K562 (cell line): ENCODE results near the gene RSPH10B. TPM values are rescaled to one million over a fixed set of nuclear protein-coding genes. Genes with fewer than 3 reads are reported as not detected.

Source experiments
- ATAC-seq: fragments of 200-7000 bp; cut with Tn5 transposase; 3 replicates; pipeline ENCODE4 v1.9.1; 2020; ENCODE audit warnings: moderate library complexity
- BruUV-seq: library from RNA; stranded (reverse); fragments of 400-500 nt; replicated peaks from 2 replicates; lab custom pipeline; 2021; lab: Mats Ljungman, UMichigan
- CTCF ChIA-PET: fragments of 300-600 bp; formaldehyde crosslinking; extraction: SDS; loops from one replicate; lab custom pipeline; 2021; ENCODE audit warnings: low intra/inter-chr PET ratio; lab: Yijun Ruan, JAX
- POLR2A ChIA-PET: fragments of 300-600, 350-650 bp; sonication (Branson Sonifier 250); formaldehyde crosslinking; extraction: SDS; loops from one replicate; lab custom pipeline; 2021; ENCODE audit warnings: antibody characterized with exemption, inconsistent platforms; lab: Yijun Ruan, JAX
- DNase-seq, 4 experiments: peaks; one replicate each; pipeline versions ENCODE4 v3.0.0 to v3.0.0-alpha.2; 2011 to 2018; ENCODE audit warnings: low spot score in 3 of 4, mixed read lengths in 3 of 4; ENCODE audit errors: extremely low read depth in 1 of 4
- FAIRE-seq: peaks from 2 replicates; lab custom pipeline; 2011; peaks lifted over from hg19 to GRCh38; lab: Jason Lieb, UNC
- H2AFZ ChIP-seq: 2 replicates; pipeline ENCODE4 v1.6.0; 2011; ENCODE audit warnings: low read depth, low read length, control low read depth, inconsistent platforms
- H3K27ac ChIP-seq: fragments of 200-600 bp; 3 replicates; pipeline ENCODE4 v1.8.0; 2011; ENCODE audit warnings: low read depth, mild to moderate bottlenecking, control low read depth, inconsistent platforms, low read length, moderate library complexity, mixed read lengths; ENCODE audit errors: extremely low read depth
- H3K27me3 ChIP-seq, 2 experiments: fragments of 300-600 bp in 1 of 2; 2 replicates in 1 of 2; 3 replicates in 1 of 2; pipeline versions ENCODE4 v1.6.0 to v1.8.0; 2011; ENCODE audit warnings: inconsistent platforms in 2 of 2, low read length in 2 of 2, mild to moderate bottlenecking in 1 of 2, mixed read lengths in 1 of 2, moderate library complexity in 1 of 2; ENCODE audit not compliant: control insufficient read depth in 2 of 2, insufficient read depth in 2 of 2
- H3K36me3 ChIP-seq: fragments of 300-600 bp; 3 replicates; pipeline ENCODE4 v1.8.0; 2011; ENCODE audit warnings: mild to moderate bottlenecking, low read length, inconsistent platforms; ENCODE audit not compliant: control insufficient read depth, insufficient read depth
- H3K4me1 ChIP-seq, 2 experiments: fragments of 200-600 bp in 1 of 2; replicated peaks in 1 of 2; 2 replicates in 1 of 2; 3 replicates in 1 of 2; pipeline versions ENCODE4 v1.5.1 to v1.8.0; 2011; ENCODE audit warnings: inconsistent platforms in 2 of 2, low read length in 2 of 2, mild to moderate bottlenecking in 1 of 2, mixed read lengths in 1 of 2, moderate library complexity in 1 of 2; ENCODE audit not compliant: control insufficient read depth in 2 of 2, insufficient read depth in 2 of 2
- H3K4me2 ChIP-seq: 2 replicates; pipeline ENCODE4 v1.6.1; 2011; ENCODE audit warnings: low read length, control low read depth, inconsistent platforms, mixed read lengths; ENCODE audit not compliant: insufficient read depth
- H3K4me3 ChIP-seq: fragments of 200-600 bp; sonication (generic), shearing (Covaris generic); 2 replicates; pipeline ENCODE4 v1.5.1; 2016; ENCODE audit warnings: control low read depth, inconsistent platforms
- H3K79me2 ChIP-seq: fragments of 200-600 bp; 3 replicates; pipeline ENCODE4 v1.8.0; 2011; ENCODE audit warnings: low read length, inconsistent platforms; ENCODE audit not compliant: control insufficient read depth, insufficient read depth
- H3K9ac ChIP-seq, 2 experiments: 2 replicates each; pipeline versions ENCODE4 v1.6.0 to v1.6.1; 2011; ENCODE audit warnings: low read depth in 2 of 2, low read length in 2 of 2, control low read depth in 1 of 2, inconsistent platforms in 1 of 2, mild to moderate bottlenecking in 1 of 2, mixed read lengths in 1 of 2; ENCODE audit not compliant: insufficient read depth in 1 of 2
- H3K9me1 ChIP-seq: one replicate; pipeline ENCODE4 v1.6.0; 2011; ENCODE audit warnings: inconsistent platforms, mild to moderate bottlenecking, low read length, moderate library complexity; ENCODE audit not compliant: control insufficient read depth, insufficient read depth
- H3K9me3 ChIP-seq: replicated peaks from 2 replicates; pipeline ENCODE4 v1.5.1; 2011; ENCODE audit warnings: low read depth, low read length, inconsistent platforms; ENCODE audit not compliant: control insufficient read depth, insufficient read depth
- H4K20me1 ChIP-seq: replicated peaks from 2 replicates; pipeline ENCODE4 v1.6.1; 2011; ENCODE audit warnings: low read length, inconsistent platforms, mixed read lengths; ENCODE audit not compliant: control insufficient read depth, insufficient read depth
- HDAC1 ChIP-seq, 2 experiments: fragments of 450-650 bp; IDR thresholded peaks; 2 replicates each; pipeline ENCODE4 v1.6.1; 2016 to 2017; ENCODE audit warnings: inconsistent platforms in 1 of 2, mild to moderate bottlenecking in 1 of 2, moderate library complexity in 1 of 2
- MECOM ChIP-seq: fragments of 250-450 bp; sonication (Bioruptor Pico); IDR thresholded peaks from 2 replicates; pipeline ENCODE4 v1.8.0; 2022; ENCODE audit warnings: inconsistent platforms
- MXD1 ChIP-seq: fragments of 250-450 bp; sonication (Bioruptor Pico); IDR thresholded peaks from 2 replicates; pipeline ENCODE4 v1.8.0; 2021; ENCODE audit warnings: borderline replicate concordance, mild to moderate bottlenecking, moderate library complexity; ENCODE audit not compliant: poor library complexity, severe bottlenecking
- NBN ChIP-seq: fragments of 450-650 bp; IDR thresholded peaks from 2 replicates; pipeline ENCODE4 v1.6.1; 2016; ENCODE audit warnings: low read depth, mild to moderate bottlenecking
- PKNOX1 ChIP-seq: fragments of 450-650 bp; IDR thresholded peaks from 2 replicates; pipeline ENCODE4 v1.6.1; 2016
- SMARCA5 ChIP-seq: fragments of 450-650 bp; IDR thresholded peaks from 2 replicates; pipeline ENCODE4 v1.6.1; 2016
- TEAD2 ChIP-seq: fragments of 450-650 bp; IDR thresholded peaks from 2 replicates; pipeline ENCODE4 v1.6.1; 2016; ENCODE audit warnings: missing genetic modification characterization, control low read depth, missing compliant biosample characterization
- WGBS: fragments of 100-300 bp; shearing (Covaris generic); methylation state at CpG from one replicate; pipeline ENCODE4 v1.1.6; 2016; ENCODE audit warnings: low coverage, mixed read lengths; ENCODE audit not compliant: insufficient coverage; ENCODE audit errors: missing lambda C conversion rate; 5-methylcytosine and 5-hydroxymethylcytosine counted together
- in situ Hi-C: fragments of 300-500 bp; cut with MboI; formaldehyde crosslinking; loops from 4 replicates; pipeline ENCODE4 v1.15.0; 2018; ENCODE audit warnings: inconsistent platforms, mixed read lengths
- intact Hi-C: fragments of 100-400 bp; cut with micrococcal nuclease; formaldehyde crosslinking; loops from 2 replicates; pipeline ENCODE4 v1.14.2; 2022
- polyA plus RNA-seq, 8 experiments: library from polyadenylated mRNA; depleted of rRNA in 4 of 8; stranded (reverse) in 5 of 8; unstranded in 3 of 8; fragments of >200 nt; fragmentation: Nextera tagmentation in 2 of 8; fragmentation: Illumina TruSeq in 1 of 8; extraction: Ambion mirVana in 2 of 8; extraction: Trizol in 1 of 8; gene quantifications; 2 replicates each; pipeline versions ENCODE4 v1.2.1 to v1.2.3, GENCODE V29; 2011 to 2014; ENCODE audit warnings: inconsistent platforms in 1 of 8, missing spikeins in 1 of 8
- total RNA-seq, 7 experiments: library from RNA; depleted of rRNA in 6 of 7; stranded (reverse); fragments of >200 nt in 6 of 7; fragmentation: Illumina TruSeq in 2 of 7; extraction: Trizol in 2 of 7; gene quantifications; 2 replicates each; pipeline versions ENCODE4 v1.2.1 to v1.2.3, GENCODE V29; 2011 to 2021; ENCODE audit warnings: low replicate concordance in 1 of 7
- TF ChIP-seq, protein P1 (sequence below): fragments of 450-650 bp; IDR thresholded peaks from 2 replicates; pipeline ENCODE4 v1.6.1; 2016; ENCODE audit warnings: missing biosample characterization, missing genetic modification characterization
- TF ChIP-seq, protein P2 (sequence below): sonication (generic); formaldehyde crosslinking; IDR thresholded peaks from 2 replicates; pipeline ENCODE4 v1.8.0; 2023; ENCODE audit warnings: missing genetic modification reagents, mild to moderate bottlenecking, borderline replicate concordance

Gene RSPH10B
- total and polyA plus RNA-seq, 9 of the 15 experiments (the other 6 are each of a cell fraction or from before 2014, with no cell fraction given) = 0.01 to 0.09 TPM; not detected in 7

GRCh38 chr7:6016653-6016966 lies 46.1 kb upstream of the RSPH10B start (continued):
- no peak for TF ChIP-seq HDAC1 (IDR thresholded peaks at IDR 0.05)
- no peak for TF ChIP-seq MXD1 (CRISPR knock-in tag)
- TF ChIP-seq TEAD2 (tag) = no peak
- TF ChIP-seq, protein P1, sequence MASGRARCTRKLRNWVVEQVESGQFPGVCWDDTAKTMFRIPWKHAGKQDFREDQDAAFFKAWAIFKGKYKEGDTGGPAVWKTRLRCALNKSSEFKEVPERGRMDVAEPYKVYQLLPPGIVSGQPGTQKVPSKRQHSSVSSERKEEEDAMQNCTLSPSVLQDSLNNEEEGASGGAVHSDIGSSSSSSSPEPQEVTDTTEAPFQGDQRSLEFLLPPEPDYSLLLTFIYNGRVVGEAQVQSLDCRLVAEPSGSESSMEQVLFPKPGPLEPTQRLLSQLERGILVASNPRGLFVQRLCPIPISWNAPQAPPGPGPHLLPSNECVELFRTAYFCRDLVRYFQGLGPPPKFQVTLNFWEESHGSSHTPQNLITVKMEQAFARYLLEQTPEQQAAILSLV (tag) = no peak

GRCh38 chr7:6015917-6016652 lies 45.6 kb upstream of the RSPH10B start:
- 0 out of 2 replicates have a peak overlapping the region, but pooled peaks have one; percentile 3 for H3K4me2 ChIP-seq
- WGBS = 73% methylated on average over 8 of the region's 8 CpGs
- peaks cover 89% of the 10 kb centered on the region for H3K36me3 ChIP-seq
- DNase-seq (peak in 1 of 4 experiments; percentile 37), ATAC-seq (peak; percentile 80), FAIRE-seq (no peak)
- ChIA-PET POLR2A (interaction anchor here (0.8 to 2.0 kb wide), 6 partner anchors 8 to 318 kb away, joined by 3 to 16 read pairs (median 4); partner anchors contain the start of gene ANKRD61), CTCF (no interaction called here)
- H3K27me3 ChIP-seq = no peaks in the 10 kb centered on the region
- peak overlapping the region in 1 of 2 experiments; percentile 57; a peak in 2 of 4 replicates for H3K9ac ChIP-seq
- H3K9me1 ChIP-seq = no peaks in the 10 kb centered on the region
- H3K4me3 ChIP-seq = no peak overlapping the region
- in situ Hi-C loops = no loop called here
- H3K4me1 ChIP-seq = peaks cover 2 to 17% of the 10 kb centered on the region in 2 experiments; a peak in 4 of 5 replicates
- no TSS peak for BruUV-seq
- H4K20me1 ChIP-seq = no peaks in the 10 kb centered on the region
- H3K9me3 ChIP-seq = no peaks in the 10 kb centered on the region
- intact Hi-C loops = no loop called here
- H2AFZ ChIP-seq = no peak overlapping the region
- H3K79me2 ChIP-seq = peaks cover 29% of the 10 kb centered on the region
- H3K27ac ChIP-seq = peak overlapping the region; percentile 78
- TF ChIP-seq SMARCA5 (no peak), PKNOX1 (peak; percentile 81), NBN (peak; percentile 31; the same call in 1 of the 2 replicates), MECOM (CRISPR knock-in tag) (peak; percentile 79; the same call in 1 of the 2 replicates)
- TF ChIP-seq, protein P2, sequence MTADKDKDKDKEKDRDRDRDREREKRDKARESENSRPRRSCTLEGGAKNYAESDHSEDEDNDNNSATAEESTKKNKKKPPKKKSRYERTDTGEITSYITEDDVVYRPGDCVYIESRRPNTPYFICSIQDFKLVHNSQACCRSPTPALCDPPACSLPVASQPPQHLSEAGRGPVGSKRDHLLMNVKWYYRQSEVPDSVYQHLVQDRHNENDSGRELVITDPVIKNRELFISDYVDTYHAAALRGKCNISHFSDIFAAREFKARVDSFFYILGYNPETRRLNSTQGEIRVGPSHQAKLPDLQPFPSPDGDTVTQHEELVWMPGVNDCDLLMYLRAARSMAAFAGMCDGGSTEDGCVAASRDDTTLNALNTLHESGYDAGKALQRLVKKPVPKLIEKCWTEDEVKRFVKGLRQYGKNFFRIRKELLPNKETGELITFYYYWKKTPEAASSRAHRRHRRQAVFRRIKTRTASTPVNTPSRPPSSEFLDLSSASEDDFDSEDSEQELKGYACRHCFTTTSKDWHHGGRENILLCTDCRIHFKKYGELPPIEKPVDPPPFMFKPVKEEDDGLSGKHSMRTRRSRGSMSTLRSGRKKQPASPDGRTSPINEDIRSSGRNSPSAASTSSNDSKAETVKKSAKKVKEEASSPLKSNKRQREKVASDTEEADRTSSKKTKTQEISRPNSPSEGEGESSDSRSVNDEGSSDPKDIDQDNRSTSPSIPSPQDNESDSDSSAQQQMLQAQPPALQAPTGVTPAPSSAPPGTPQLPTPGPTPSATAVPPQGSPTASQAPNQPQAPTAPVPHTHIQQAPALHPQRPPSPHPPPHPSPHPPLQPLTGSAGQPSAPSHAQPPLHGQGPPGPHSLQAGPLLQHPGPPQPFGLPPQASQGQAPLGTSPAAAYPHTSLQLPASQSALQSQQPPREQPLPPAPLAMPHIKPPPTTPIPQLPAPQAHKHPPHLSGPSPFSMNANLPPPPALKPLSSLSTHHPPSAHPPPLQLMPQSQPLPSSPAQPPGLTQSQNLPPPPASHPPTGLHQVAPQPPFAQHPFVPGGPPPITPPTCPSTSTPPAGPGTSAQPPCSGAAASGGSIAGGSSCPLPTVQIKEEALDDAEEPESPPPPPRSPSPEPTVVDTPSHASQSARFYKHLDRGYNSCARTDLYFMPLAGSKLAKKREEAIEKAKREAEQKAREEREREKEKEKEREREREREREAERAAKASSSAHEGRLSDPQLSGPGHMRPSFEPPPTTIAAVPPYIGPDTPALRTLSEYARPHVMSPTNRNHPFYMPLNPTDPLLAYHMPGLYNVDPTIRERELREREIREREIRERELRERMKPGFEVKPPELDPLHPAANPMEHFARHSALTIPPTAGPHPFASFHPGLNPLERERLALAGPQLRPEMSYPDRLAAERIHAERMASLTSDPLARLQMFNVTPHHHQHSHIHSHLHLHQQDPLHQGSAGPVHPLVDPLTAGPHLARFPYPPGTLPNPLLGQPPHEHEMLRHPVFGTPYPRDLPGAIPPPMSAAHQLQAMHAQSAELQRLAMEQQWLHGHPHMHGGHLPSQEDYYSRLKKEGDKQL = no peak
